ENCODE data around the gene ANKRD65. TPM values are rescaled to one million over a fixed set of nuclear protein-coding genes. Genes with fewer than 3 reads are reported as not detected.

Gene ANKRD65
- total and polyA plus RNA-seq, 4 donors = 13.5 to 54.2 (median 31.9) TPM

DNA sequence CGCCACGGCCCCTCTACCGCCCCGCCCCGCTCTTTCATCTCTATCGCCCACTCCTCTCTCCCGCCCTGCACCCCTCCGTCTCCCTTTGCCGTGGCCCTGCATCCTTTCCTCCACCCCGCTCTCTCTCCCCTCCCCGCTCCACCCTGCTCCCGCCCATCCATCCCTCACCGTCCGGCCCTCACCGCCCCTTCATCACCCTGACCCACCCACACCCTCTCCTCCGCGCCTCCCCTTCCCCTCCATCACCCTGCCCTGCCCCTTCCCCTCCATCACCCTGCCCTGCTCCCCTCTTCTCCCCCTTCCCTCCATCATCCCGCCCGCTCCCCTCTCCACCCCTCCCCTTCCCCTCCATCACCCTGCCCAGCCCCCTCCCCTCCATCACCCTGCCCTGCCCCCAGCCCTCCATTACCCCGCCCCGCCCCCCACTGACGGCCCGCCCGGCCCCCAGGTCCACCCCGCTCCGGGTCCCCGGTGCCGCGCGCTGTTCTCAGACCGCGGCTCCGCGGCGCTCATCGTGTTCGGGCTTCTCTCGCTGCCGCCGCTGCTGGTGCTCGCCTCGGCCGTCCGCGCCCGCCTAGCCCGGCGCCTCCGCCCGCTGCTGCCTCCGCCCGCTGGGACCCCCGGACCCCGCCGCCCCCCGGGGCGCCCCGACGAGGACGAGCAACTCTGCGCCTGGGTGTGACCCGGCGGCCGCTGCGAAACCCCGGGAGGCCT is 6.2 kb upstream of the ANKRD65 start:
- Histone ChIP-seq H3K9me3 (ENCODE audit: control insufficient read depth in 4 of 4, insufficient read depth in 3 of 4, low read length in 3 of 4) (no peaks in the 10 kb centered on the region), H3K4me1 (ENCODE audit: control insufficient read depth in 5 of 5, insufficient read depth in 5 of 5, low read length in 5 of 5) (peaks cover 0 to 39% (median 19%) of the 10 kb centered on the region in 5 donors), H3K4me3 (no peak overlapping the region), H3K27ac (ENCODE audit: low read depth in 1 of 2, low read length in 1 of 2) (no peak overlapping the region), H3K36me3 (ENCODE audit: control insufficient read depth in 4 of 4, insufficient read depth in 4 of 4, low read length in 4 of 4) (no peaks in the 10 kb centered on the region), H3K9ac (ENCODE audit: insufficient read depth in 1 of 2, low read length in 2 of 2) (no peak overlapping the region), H3K27me3 (ENCODE audit: control insufficient read depth in 3 of 3, insufficient read depth in 3 of 3, low read length in 2 of 3) (no peaks in the 10 kb centered on the region)
- TF ChIP-seq, protein P1, sequence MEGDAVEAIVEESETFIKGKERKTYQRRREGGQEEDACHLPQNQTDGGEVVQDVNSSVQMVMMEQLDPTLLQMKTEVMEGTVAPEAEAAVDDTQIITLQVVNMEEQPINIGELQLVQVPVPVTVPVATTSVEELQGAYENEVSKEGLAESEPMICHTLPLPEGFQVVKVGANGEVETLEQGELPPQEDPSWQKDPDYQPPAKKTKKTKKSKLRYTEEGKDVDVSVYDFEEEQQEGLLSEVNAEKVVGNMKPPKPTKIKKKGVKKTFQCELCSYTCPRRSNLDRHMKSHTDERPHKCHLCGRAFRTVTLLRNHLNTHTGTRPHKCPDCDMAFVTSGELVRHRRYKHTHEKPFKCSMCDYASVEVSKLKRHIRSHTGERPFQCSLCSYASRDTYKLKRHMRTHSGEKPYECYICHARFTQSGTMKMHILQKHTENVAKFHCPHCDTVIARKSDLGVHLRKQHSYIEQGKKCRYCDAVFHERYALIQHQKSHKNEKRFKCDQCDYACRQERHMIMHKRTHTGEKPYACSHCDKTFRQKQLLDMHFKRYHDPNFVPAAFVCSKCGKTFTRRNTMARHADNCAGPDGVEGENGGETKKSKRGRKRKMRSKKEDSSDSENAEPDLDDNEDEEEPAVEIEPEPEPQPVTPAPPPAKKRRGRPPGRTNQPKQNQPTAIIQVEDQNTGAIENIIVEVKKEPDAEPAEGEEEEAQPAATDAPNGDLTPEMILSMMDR (IDR thresholded peaks at IDR 0.05; ENCODE audit: control extremely low read depth, extremely low read depth) = no peak
- ATAC-seq (ENCODE audit: insufficient read depth, low FRiP score) = no peak
- 8 to 13% methylated on average over 48 to 66 of the region's 66 CpGs for WGBS, 2 donors
- peak; percentile 67 to 81 (median 79) for DNase-seq

DNA sequence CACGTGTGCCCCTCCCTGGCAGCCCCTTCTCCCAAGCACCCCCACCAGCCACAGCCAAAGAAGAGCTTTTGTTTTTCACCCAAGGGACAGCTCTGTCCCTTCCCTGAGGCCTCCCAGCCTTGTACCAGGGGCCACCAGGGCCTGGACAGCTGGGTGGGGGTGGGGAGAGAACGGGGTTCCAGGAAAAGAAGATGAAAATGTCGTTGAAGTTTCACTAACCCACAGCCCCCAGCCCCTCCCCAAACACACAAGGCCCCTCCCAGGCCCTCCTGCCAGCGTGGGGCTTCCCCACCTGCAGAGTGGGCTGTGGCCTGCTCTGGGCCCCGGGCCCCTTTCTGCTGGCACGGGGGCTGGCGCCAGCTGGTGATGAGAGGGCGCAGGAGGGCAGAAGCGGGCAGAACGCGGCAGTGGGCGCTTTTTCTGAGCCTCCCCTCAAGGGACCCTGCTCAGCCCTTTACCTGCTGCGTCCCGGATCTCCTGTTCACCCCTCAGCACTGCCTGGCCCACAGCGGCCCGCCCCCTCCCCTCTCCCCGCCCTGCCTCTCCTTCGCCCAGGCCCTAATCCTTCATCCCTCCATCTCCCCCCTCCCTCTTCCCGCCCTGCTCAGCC is 5.5 kb upstream of the ANKRD65 start:
- TF ChIP-seq, protein P1 (IDR thresholded peaks at IDR 0.05; ENCODE audit: control extremely low read depth, extremely low read depth) = no peak
- Histone ChIP-seq H3K36me3 (ENCODE audit: control insufficient read depth in 4 of 4, insufficient read depth in 4 of 4, low read length in 4 of 4) (no peaks in the 10 kb centered on the region), H3K4me3 (no peak overlapping the region), H3K4me1 (ENCODE audit: control insufficient read depth in 5 of 5, insufficient read depth in 5 of 5, low read length in 5 of 5) (peaks cover 0 to 34% (median 16%) of the 10 kb centered on the region in 5 donors), H3K9me3 (ENCODE audit: control insufficient read depth in 4 of 4, insufficient read depth in 3 of 4, low read length in 3 of 4) (no peaks in the 10 kb centered on the region), H3K27ac (ENCODE audit: low read depth in 1 of 2, low read length in 1 of 2) (no peak overlapping the region), H3K9ac (ENCODE audit: insufficient read depth in 1 of 2, low read length in 2 of 2) (no peak overlapping the region), H3K27me3 (ENCODE audit: control insufficient read depth in 3 of 3, insufficient read depth in 3 of 3, low read length in 2 of 3) (no peaks in the 10 kb centered on the region)
- no peak for ATAC-seq (ENCODE audit: insufficient read depth, low FRiP score)
- DNase-seq = no peak
- 27 to 41% methylated on average over 12 to 19 of the region's 19 CpGs for WGBS, 2 donors

DNA sequence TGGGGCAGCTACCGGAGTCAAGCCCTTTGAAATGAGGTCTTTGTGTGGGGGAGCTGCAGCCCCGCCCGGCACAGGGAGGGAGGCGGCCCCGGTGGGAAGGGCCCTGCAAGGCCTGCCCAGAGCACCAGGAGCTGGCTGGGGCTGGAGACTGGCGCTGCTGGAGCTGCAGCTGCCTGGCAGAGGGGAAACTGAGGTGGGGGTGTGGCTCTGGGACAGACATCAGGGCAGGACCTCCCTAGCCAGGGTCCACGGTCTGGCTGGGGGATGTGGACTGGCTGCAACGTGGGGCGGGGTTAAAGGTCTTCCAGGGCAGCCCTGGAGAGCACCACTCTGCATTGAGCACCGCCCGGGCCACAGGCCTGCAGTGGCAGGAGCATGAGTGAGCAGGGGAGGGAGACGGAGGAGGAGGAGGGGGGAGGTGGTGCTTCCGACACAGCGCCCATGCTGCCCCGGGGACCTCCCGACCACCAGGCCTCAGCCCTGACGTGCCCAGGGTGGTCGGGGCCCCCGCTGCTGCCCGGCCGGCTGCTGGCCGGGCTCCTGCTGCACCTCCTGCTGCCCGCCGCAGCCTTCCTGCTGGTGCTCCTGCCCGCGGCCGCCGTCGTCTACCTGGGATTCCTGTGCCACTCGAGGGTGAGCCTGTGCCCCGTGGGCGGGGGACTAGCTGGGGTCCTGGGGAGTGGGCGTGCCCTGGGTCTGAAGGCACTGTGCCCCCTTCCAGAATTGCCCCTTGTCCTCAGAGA is 4.8 kb upstream of the ANKRD65 start:
- no peaks in the 10 kb centered on the region for H3K27me3 ChIP-seq (ENCODE audit: control insufficient read depth in 3 of 3, insufficient read depth in 3 of 3, low read length in 2 of 3)
- no peak for ATAC-seq (ENCODE audit: insufficient read depth, low FRiP score)
- no peak overlapping the region for H3K27ac ChIP-seq (ENCODE audit: low read depth in 1 of 2, low read length in 1 of 2)
- TF ChIP-seq, protein P1 (IDR thresholded peaks at IDR 0.05; ENCODE audit: control extremely low read depth, extremely low read depth) = no peak
- no peak for DNase-seq
- no peak overlapping the region for H3K9ac ChIP-seq (ENCODE audit: insufficient read depth in 1 of 2, low read length in 2 of 2)
- peaks cover 0 to 34% (median 10%) of the 10 kb centered on the region in 5 donors for H3K4me1 ChIP-seq (ENCODE audit: control insufficient read depth in 5 of 5, insufficient read depth in 5 of 5, low read length in 5 of 5)
- 45 to 52% methylated on average over 29 to 33 of the region's 33 CpGs for WGBS, 2 donors
- no peak overlapping the region for H3K4me3 ChIP-seq
- H3K9me3 ChIP-seq (ENCODE audit: control insufficient read depth in 4 of 4, insufficient read depth in 3 of 4, low read length in 3 of 4) = no peaks in the 10 kb centered on the region
- no peaks in the 10 kb centered on the region for H3K36me3 ChIP-seq (ENCODE audit: control insufficient read depth in 4 of 4, insufficient read depth in 4 of 4, low read length in 4 of 4)
